Measurements from ENCODE around the gene SGIP1. TPM values are rescaled to one million over a fixed set of nuclear protein-coding genes. Genes with fewer than 3 reads are reported as not detected.
A peak's percentile ranks its signal among the peaks of the same experiment; 100 is the strongest.

SGIP1 gene
- polyA plus RNA-seq, 1 donor = 15.2 TPM

DNA sequence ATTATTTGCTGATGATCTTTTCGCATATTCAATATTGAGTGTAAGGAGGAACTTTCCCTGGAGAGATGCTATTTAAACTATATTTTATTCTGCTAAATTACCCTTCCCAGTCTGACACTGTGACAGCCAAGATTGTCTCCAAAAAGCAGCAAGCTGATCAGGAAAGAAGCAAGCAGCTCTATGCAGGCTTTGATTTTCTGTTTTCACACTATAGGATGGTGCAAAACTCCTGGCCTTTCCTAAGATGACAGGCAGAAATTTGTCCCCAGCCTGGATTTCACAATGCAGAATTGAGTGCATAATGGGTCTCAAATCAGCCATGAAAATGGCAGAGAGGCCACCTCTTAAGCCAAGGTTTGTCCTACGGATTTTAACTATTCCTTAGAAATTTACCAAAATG lies 1.1 kb downstream of the SGIP1 start:
- Histone ChIP-seq H3K36me3 (ENCODE audit: control insufficient read depth, insufficient read depth, low read length) (no peaks in the 10 kb centered on the region), H3K27me3 (ENCODE audit: control insufficient read depth, insufficient read depth, low read length) (peaks cover 36% of the 10 kb centered on the region), H3K27ac (ENCODE audit: low read length) (no peak overlapping the region), H3K4me3 (ENCODE audit: low read length) (peak overlapping the region; percentile 9), H3K9me3 (ENCODE audit: control insufficient read depth, low read depth, low read length) (no peaks in the 10 kb centered on the region), H3K4me1 (ENCODE audit: control insufficient read depth, insufficient read depth, low read length) (peaks cover 4% of the 10 kb centered on the region)
- DNase-seq = no peak
- 88% methylated on average over 2 of the region's 2 CpGs for WGBS (ENCODE audit: insufficient coverage, low lambda C conversion rate)

GRCh38 chr1:66535853-66536252 lies 1.9 kb downstream of the SGIP1 start:
- no peak overlapping the region for H3K27ac ChIP-seq (ENCODE audit: low read length)
- no CpG with 5 or more reads among the region's 1 CpG for WGBS (ENCODE audit: insufficient coverage, low lambda C conversion rate)

GRCh38 chr1:66537718-66538117 lies 3.8 kb downstream of the SGIP1 start:
- no peak overlapping the region for H3K4me3 ChIP-seq (ENCODE audit: low read length)
- H3K36me3 ChIP-seq (ENCODE audit: control insufficient read depth, insufficient read depth, low read length) = no peaks in the 10 kb centered on the region
- WGBS (ENCODE audit: insufficient coverage, low lambda C conversion rate) = 100% methylated on average over 1 of the region's 1 CpG
- H3K27ac ChIP-seq (ENCODE audit: low read length) = no peak overlapping the region
- no peak for DNase-seq
- peaks cover 3% of the 10 kb centered on the region for H3K4me1 ChIP-seq (ENCODE audit: control insufficient read depth, insufficient read depth, low read length)
- peaks cover 24% of the 10 kb centered on the region for H3K27me3 ChIP-seq (ENCODE audit: control insufficient read depth, insufficient read depth, low read length)
- H3K9me3 ChIP-seq (ENCODE audit: control insufficient read depth, low read depth, low read length) = no peaks in the 10 kb centered on the region

More at GRCh38 chr1:66535853-66536252, 1.9 kb downstream of the SGIP1 start:
- no peak for DNase-seq
- H3K27me3 ChIP-seq (ENCODE audit: control insufficient read depth, insufficient read depth, low read length) = peaks cover 36% of the 10 kb centered on the region
- no peaks in the 10 kb centered on the region for H3K36me3 ChIP-seq (ENCODE audit: control insufficient read depth, insufficient read depth, low read length)
- H3K4me3 ChIP-seq (ENCODE audit: low read length) = no peak overlapping the region
- H3K9me3 ChIP-seq (ENCODE audit: control insufficient read depth, low read depth, low read length) = no peaks in the 10 kb centered on the region
- H3K4me1 ChIP-seq (ENCODE audit: control insufficient read depth, insufficient read depth, low read length) = peaks cover 4% of the 10 kb centered on the region

DNA sequence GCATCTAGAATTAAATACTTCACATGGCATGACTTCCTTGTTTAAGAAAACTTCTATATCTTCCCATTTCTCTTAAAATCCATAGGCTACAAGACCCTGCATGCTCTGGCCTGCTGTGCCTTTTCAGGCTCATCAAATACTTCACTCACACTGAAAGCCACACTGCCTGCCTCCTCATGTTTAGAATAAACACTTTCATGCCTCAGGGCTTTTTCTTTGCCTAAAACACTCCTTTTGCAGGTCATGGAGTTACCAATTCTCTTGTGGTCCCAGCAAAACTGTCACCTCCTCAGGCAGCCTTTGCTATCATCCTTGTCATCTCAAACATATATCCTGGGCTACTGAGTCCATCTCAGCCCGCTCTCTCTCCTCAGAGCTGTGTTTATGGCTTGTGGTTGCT lies 5.5 kb downstream of the SGIP1 start:
- peaks cover 6% of the 10 kb centered on the region for H3K27me3 ChIP-seq (ENCODE audit: control insufficient read depth, insufficient read depth, low read length)
- no peak overlapping the region for H3K27ac ChIP-seq (ENCODE audit: low read length)
- DNase-seq = no peak
- H3K4me1 ChIP-seq (ENCODE audit: control insufficient read depth, insufficient read depth, low read length) = peaks cover 11% of the 10 kb centered on the region
- WGBS (ENCODE audit: insufficient coverage, low lambda C conversion rate) = no CpG with 5 or more reads among the region's 1 CpG
- H3K4me3 ChIP-seq (ENCODE audit: low read length) = no peak overlapping the region
- H3K9me3 ChIP-seq (ENCODE audit: control insufficient read depth, low read depth, low read length) = no peaks in the 10 kb centered on the region
- no peaks in the 10 kb centered on the region for H3K36me3 ChIP-seq (ENCODE audit: control insufficient read depth, insufficient read depth, low read length)

GRCh38 chr1:66540434-66541032 lies 6.6 kb downstream of the SGIP1 start:
- DNase-seq = no peak
- WGBS (ENCODE audit: insufficient coverage, low lambda C conversion rate) = 90% methylated on average over 2 of the region's 3 CpGs
- Histone ChIP-seq H3K9me3 (ENCODE audit: control insufficient read depth, low read depth, low read length) (no peaks in the 10 kb centered on the region), H3K27ac (ENCODE audit: low read length) (no peak overlapping the region), H3K4me1 (ENCODE audit: control insufficient read depth, insufficient read depth, low read length) (peaks cover 11% of the 10 kb centered on the region), H3K4me3 (ENCODE audit: low read length) (no peak overlapping the region), H3K36me3 (ENCODE audit: control insufficient read depth, insufficient read depth, low read length) (no peaks in the 10 kb centered on the region), H3K27me3 (ENCODE audit: control insufficient read depth, insufficient read depth, low read length) (no peaks in the 10 kb centered on the region)

GRCh38 chr1:66542314-66542713 lies 8.4 kb downstream of the SGIP1 start:
- WGBS (ENCODE audit: insufficient coverage, low lambda C conversion rate) = no CpG with 5 or more reads among the region's 8 CpGs
- DNase-seq = no peak
- no peak overlapping the region for H3K4me3 ChIP-seq (ENCODE audit: low read length)
- no peak overlapping the region for H3K27ac ChIP-seq (ENCODE audit: low read length)
- H3K36me3 ChIP-seq (ENCODE audit: control insufficient read depth, insufficient read depth, low read length) = no peaks in the 10 kb centered on the region
- H3K4me1 ChIP-seq (ENCODE audit: control insufficient read depth, insufficient read depth, low read length) = peaks cover 11% of the 10 kb centered on the region
- no peaks in the 10 kb centered on the region for H3K27me3 ChIP-seq (ENCODE audit: control insufficient read depth, insufficient read depth, low read length)
- H3K9me3 ChIP-seq (ENCODE audit: control insufficient read depth, low read depth, low read length) = no peaks in the 10 kb centered on the region

GRCh38 chr1:66542811-66543767 lies 9.1 kb downstream of the SGIP1 start:
- Histone ChIP-seq H3K4me1 (ENCODE audit: control insufficient read depth, insufficient read depth, low read length) (peaks cover 11% of the 10 kb centered on the region), H3K27ac (ENCODE audit: low read length) (no peak overlapping the region), H3K27me3 (ENCODE audit: control insufficient read depth, insufficient read depth, low read length) (no peaks in the 10 kb centered on the region), H3K36me3 (ENCODE audit: control insufficient read depth, insufficient read depth, low read length) (no peaks in the 10 kb centered on the region), H3K9me3 (ENCODE audit: control insufficient read depth, low read depth, low read length) (no peaks in the 10 kb centered on the region), H3K4me3 (ENCODE audit: low read length) (no peak overlapping the region)
- no CpG with 5 or more reads among the region's 8 CpGs for WGBS (ENCODE audit: insufficient coverage, low lambda C conversion rate)
- DNase-seq = peak; percentile 79 to 91

GRCh38 chr1:66546047-66546810 lies 12.3 kb downstream of the SGIP1 start:
- H3K27ac ChIP-seq (ENCODE audit: low read length) = no peak overlapping the region
- WGBS (ENCODE audit: insufficient coverage, low lambda C conversion rate) = no CpG with 5 or more reads among the region's 4 CpGs
- DNase-seq = no peak
- no peaks in the 10 kb centered on the region for H3K36me3 ChIP-seq (ENCODE audit: control insufficient read depth, insufficient read depth, low read length)
- H3K9me3 ChIP-seq (ENCODE audit: control insufficient read depth, low read depth, low read length) = no peaks in the 10 kb centered on the region
- H3K27me3 ChIP-seq (ENCODE audit: control insufficient read depth, insufficient read depth, low read length) = no peaks in the 10 kb centered on the region
- H3K4me1 ChIP-seq (ENCODE audit: control insufficient read depth, insufficient read depth, low read length) = peaks cover 11% of the 10 kb centered on the region
- no peak overlapping the region for H3K4me3 ChIP-seq (ENCODE audit: low read length)

- H3K27ac ChIP-seq (ENCODE audit: low read length) = no peak overlapping the region
- no peak overlapping the region for H3K4me3 ChIP-seq (ENCODE audit: low read length)
- no peaks in the 10 kb centered on the region for H3K4me1 ChIP-seq (ENCODE audit: control insufficient read depth, insufficient read depth, low read length)
- no peaks in the 10 kb centered on the region for H3K36me3 ChIP-seq (ENCODE audit: control insufficient read depth, insufficient read depth, low read length)
- no peak for DNase-seq
- no peaks in the 10 kb centered on the region for H3K27me3 ChIP-seq (ENCODE audit: control insufficient read depth, insufficient read depth, low read length)
- no peaks in the 10 kb centered on the region for H3K9me3 ChIP-seq (ENCODE audit: control insufficient read depth, low read depth, low read length)
Measured at GRCh38 chr1:66549017-66549416, 15.1 kb downstream of the SGIP1 start.

GRCh38 chr1:66550243-66550642 lies 16.3 kb downstream of the SGIP1 start:
- Histone ChIP-seq H3K4me1 (ENCODE audit: control insufficient read depth, insufficient read depth, low read length) (no peaks in the 10 kb centered on the region), H3K36me3 (ENCODE audit: control insufficient read depth, insufficient read depth, low read length) (no peaks in the 10 kb centered on the region), H3K9me3 (ENCODE audit: control insufficient read depth, low read depth, low read length) (no peaks in the 10 kb centered on the region), H3K27ac (ENCODE audit: low read length) (no peak overlapping the region), H3K4me3 (ENCODE audit: low read length) (no peak overlapping the region), H3K27me3 (ENCODE audit: control insufficient read depth, insufficient read depth, low read length) (no peaks in the 10 kb centered on the region)
- 100% methylated on average over 1 of the region's 1 CpG for WGBS (ENCODE audit: insufficient coverage, low lambda C conversion rate)
- no peak for DNase-seq

Measured in large intestine (tissue), 3 donors.